Psoas muscle (tissue), 8 donors: ENCODE data around the gene NBEA. TPM values are rescaled to one million over a fixed set of nuclear protein-coding genes. Genes with fewer than 3 reads are reported as not detected.

Experiments used
- ATAC-seq, 4 donors: fragments of 200-7000 bp; cut with Tn5 transposase; one replicate each; pipeline ENCODE4 v1.9.1; 2020; ENCODE audit warnings: moderate library complexity in 3 of 4, mild to moderate bottlenecking in 2 of 4
- DNase-seq, 2 donors: peaks; one replicate each; pipeline ENCODE4 v3.0.0-alpha.2; 2020
- H3K27ac ChIP-seq: fragments of 200-600 bp; one replicate; pipeline ENCODE4 v1.8.0; 2022
- H3K27me3 ChIP-seq, 3 donors: fragments of 200-600 bp in 1 of 3; one replicate each; pipeline versions ENCODE4 v1.6.1 to v1.8.0; 2013 to 2022; ENCODE audit warnings: low read length in 2 of 3, mild to moderate bottlenecking in 2 of 3, moderate library complexity in 1 of 3; ENCODE audit not compliant: insufficient read depth in 3 of 3
- H3K36me3 ChIP-seq, 2 donors: fragments of 200-600 bp in 1 of 2; one replicate each; pipeline versions ENCODE4 v1.6.1 to v1.8.0; 2013 to 2022; ENCODE audit warnings: low read depth in 1 of 2, mild to moderate bottlenecking in 1 of 2, moderate library complexity in 1 of 2; ENCODE audit not compliant: insufficient read depth in 1 of 2
- H3K4me1 ChIP-seq: fragments of 200-600 bp; one replicate; pipeline ENCODE4 v1.8.0; 2022
- H3K4me3 ChIP-seq: fragments of 200-600 bp; one replicate; pipeline ENCODE4 v1.8.0; 2022; ENCODE audit warnings: mild to moderate bottlenecking
- H3K9me3 ChIP-seq: fragments of 200-600 bp; one replicate; pipeline ENCODE4 v1.8.0; 2022
- WGBS, 3 donors: extraction: QIAGEN DNeasy Blood & Tissue Kit; methylation state at CpG; one replicate each; pipeline versions ENCODE4 v1.1.6 to v1.1.7; 2013; 5-methylcytosine and 5-hydroxymethylcytosine counted together
- intact Hi-C, 2 donors: fragments of 100-400 bp; cut with DNase I; formaldehyde crosslinking; loops; one replicate each; pipeline versions ENCODE4 v1.11.0 to v1.14.2; 2022
- polyA plus RNA-seq, 3 donors: library from polyadenylated mRNA; stranded (reverse); fragments of 200-250 nt; gene quantifications; one replicate each; pipeline ENCODE4 v1.2.3, GENCODE V29; 2013
- total RNA-seq, 4 donors: library from RNA; stranded (reverse); fragmentation: NEBNext Ultra II Directional in 2 of 4; extraction: Animal tissue kit (Norgen Biotek cat#: 25700) in 2 of 4; gene quantifications; one replicate each; pipeline versions ENCODE4 v1.2.1 to v1.2.4, GENCODE V29; 2021 to 2023
- TF ChIP-seq, protein P1 (sequence below): fragments of 200-600 bp; IDR thresholded peaks from one replicate; pipeline ENCODE4 v1.8.0; 2022; ENCODE audit warnings: antibody characterized with exemption
- donor health status: healthy with polysubstance abuse.
- donor health status: DM: no; HTN: no; CAD: no; lungs with moderate emphysema.
- donor health status: Bipolar disorder and iron deficiency.
- donor health status: healthy.
- donor health status: DM: yes; HTN: yes; CAD: no.
- donor health status: DM: no; HTN: no; CAD: no.
- donor health status: DM: no; HTN: no; CAD: no.
- donor health status: DM: yes; HTN: yes; CAD: no.

NBEA gene
- total and polyA plus RNA-seq, 7 donors, result 0.99 to 5.3 (median 1.5) TPM

DNA sequence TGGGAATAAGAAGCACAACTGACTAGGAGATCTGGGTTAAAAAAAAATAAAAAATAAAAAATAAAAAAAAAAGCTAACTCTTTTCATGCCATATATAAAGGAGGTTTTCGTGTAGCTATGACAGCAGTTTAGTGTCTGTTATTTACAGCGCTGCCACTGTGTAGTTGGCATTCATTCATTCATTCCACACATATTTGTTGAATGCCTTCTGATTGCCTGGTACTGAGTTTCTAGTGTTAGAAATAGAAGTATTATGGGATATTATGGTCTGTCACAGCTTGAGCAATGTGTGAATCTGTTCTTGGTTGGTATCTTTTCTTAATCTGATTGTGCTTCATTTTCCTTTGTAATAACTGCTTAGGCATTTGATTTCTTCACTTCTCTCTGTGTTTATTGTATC lies 237.4 kb downstream of the NBEA start:
- peaks cover 0 to 16% of the 10 kb centered on the region in 2 donors for H3K36me3 ChIP-seq
- intact Hi-C loops, result no loop called here
- no peaks in the 10 kb centered on the region for H3K9me3 ChIP-seq
- TF ChIP-seq, protein P1, sequence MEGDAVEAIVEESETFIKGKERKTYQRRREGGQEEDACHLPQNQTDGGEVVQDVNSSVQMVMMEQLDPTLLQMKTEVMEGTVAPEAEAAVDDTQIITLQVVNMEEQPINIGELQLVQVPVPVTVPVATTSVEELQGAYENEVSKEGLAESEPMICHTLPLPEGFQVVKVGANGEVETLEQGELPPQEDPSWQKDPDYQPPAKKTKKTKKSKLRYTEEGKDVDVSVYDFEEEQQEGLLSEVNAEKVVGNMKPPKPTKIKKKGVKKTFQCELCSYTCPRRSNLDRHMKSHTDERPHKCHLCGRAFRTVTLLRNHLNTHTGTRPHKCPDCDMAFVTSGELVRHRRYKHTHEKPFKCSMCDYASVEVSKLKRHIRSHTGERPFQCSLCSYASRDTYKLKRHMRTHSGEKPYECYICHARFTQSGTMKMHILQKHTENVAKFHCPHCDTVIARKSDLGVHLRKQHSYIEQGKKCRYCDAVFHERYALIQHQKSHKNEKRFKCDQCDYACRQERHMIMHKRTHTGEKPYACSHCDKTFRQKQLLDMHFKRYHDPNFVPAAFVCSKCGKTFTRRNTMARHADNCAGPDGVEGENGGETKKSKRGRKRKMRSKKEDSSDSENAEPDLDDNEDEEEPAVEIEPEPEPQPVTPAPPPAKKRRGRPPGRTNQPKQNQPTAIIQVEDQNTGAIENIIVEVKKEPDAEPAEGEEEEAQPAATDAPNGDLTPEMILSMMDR, result no peak
- no peaks in the 10 kb centered on the region for H3K27me3 ChIP-seq
- H3K4me1 ChIP-seq, result peaks cover 4% of the 10 kb centered on the region
- DNase-seq (no peak), ATAC-seq (no peak)
- 27 to 38% (median 32%) methylated on average over 2 of the region's 2 CpGs for WGBS, 3 donors
- H3K4me3 ChIP-seq, result no peak overlapping the region
- no peak overlapping the region for H3K27ac ChIP-seq

DNA sequence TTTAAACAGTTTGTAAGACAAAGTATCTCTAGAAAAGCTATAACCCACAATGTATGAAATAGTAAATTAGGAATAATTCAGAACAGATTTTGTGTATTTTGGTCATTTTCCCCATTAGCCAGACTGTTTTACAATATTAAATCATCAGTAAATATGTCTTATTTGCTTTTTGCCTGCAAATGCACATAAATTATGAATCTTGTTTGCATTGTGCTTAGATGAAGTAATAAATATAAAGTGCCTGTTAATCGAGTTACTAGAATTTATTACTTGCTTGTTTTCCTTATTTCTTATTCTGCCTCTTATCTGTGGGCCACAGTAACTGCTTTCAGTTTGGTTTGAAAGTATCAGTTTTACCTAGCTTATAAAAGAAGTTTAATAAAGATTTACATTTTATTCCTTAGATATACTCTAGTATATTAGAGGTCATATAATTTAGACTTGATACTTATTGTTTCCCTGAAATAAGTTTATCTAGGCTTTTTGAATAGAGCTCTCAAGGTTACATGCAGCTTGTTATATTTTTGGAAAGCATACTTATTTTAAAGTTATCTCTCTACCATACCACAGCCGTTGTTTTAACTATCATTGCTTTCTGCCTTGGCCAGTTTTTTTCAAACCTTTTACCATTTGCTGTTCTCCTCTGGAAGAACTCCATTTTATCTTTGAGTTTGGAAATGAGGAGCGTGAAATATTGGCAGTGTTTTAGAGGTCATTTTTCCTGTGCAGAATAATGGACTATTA lies 238.0 kb downstream of the NBEA start:
- TF ChIP-seq, protein P1, result no peak
- intact Hi-C loops, result no loop called here
- ATAC-seq (no peak), DNase-seq (no peak)
- Histone ChIP-seq H3K9me3 (no peaks in the 10 kb centered on the region), H3K27me3 (no peaks in the 10 kb centered on the region), H3K27ac (no peak overlapping the region), H3K4me1 (peaks cover 4% of the 10 kb centered on the region), H3K36me3 (peaks cover 0 to 16% of the 10 kb centered on the region in 2 donors), H3K4me3 (no peak overlapping the region)
- WGBS, 3 donors, result 49 to 63% (median 52%) methylated on average over 3 of the region's 3 CpGs

DNA sequence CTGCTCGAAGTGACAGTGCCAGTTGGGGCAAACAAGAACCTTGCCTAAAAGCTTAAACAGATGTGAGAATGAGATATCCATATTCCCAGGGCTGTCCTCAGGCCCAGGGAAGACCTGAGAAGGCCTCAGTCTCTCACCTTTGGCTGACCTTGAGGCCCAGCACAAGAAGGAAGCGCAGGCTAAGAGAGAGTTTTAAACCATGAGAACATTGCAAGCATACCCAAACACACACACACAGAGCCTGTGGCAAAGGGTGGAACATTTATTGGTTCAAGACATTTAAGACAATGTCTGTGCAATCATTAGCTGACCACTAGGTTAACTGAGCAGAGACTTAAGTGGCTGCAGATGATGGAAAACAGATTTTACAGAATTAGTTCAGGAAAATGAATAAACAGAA lies 248.2 kb downstream of the NBEA start:
- H3K4me3 ChIP-seq, result no peak overlapping the region
- H3K27ac ChIP-seq, result no peak overlapping the region
- TF ChIP-seq, protein P1, result no peak
- H3K9me3 ChIP-seq, result no peaks in the 10 kb centered on the region
- H3K27me3 ChIP-seq, result no peaks in the 10 kb centered on the region
- ATAC-seq (no peak), DNase-seq (no peak)
- H3K36me3 ChIP-seq, result no peaks in the 10 kb centered on the region
- intact Hi-C loops, result no loop called here
- H3K4me1 ChIP-seq, result no peaks in the 10 kb centered on the region
- 76 to 82% (median 80%) methylated on average over 2 of the region's 2 CpGs for WGBS, 3 donors

DNA sequence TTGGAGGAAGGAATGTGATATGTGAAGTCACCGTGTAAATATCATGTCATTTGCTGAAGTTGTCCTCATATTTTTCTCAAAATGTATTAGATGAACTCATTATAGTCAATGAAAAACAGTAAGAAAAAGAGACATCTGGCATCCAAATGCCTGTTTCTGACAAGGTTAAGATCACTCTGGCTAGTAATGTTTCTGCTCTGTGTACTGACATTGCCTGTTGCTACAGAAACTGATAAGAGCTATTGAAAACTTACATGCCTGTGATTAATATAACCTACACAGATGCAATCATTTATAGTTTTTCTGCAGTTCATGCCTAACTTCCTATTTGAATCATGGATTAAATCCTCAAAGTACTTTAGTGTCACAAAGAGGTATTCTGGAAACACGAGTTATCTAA lies 249.8 kb downstream of the NBEA start:
- Histone ChIP-seq H3K9me3 (no peaks in the 10 kb centered on the region), H3K27me3 (no peaks in the 10 kb centered on the region), H3K27ac (no peak overlapping the region), H3K36me3 (peaks cover 0 to 11% of the 10 kb centered on the region in 2 donors), H3K4me3 (no peak overlapping the region), H3K4me1 (no peaks in the 10 kb centered on the region)
- WGBS, 3 donors, result 91 to 93% (median 92%) methylated on average over 2 of the region's 2 CpGs
- intact Hi-C loops, result no loop called here
- ATAC-seq (no peak), DNase-seq (no peak)
- TF ChIP-seq, protein P1, result no peak
